NT2/D1 (cell line): ENCODE measurements around the gene HSP90AA1.

Experiments used
- DNase-seq: peaks from one replicate; pipeline ENCODE4 v3.0.0-alpha.2; 2011; ENCODE audit warnings: low read depth, low spot score
- H3K27me3 ChIP-seq: 2 replicates; pipeline ENCODE4 v1.6.0; 2011; ENCODE audit warnings: mild to moderate bottlenecking; ENCODE audit not compliant: insufficient read length, insufficient read depth
- H3K36me3 ChIP-seq: 2 replicates; pipeline ENCODE4 v1.6.1; 2011; ENCODE audit warnings: mild to moderate bottlenecking, low read length, mixed read lengths; ENCODE audit not compliant: insufficient read depth, insufficient read length
- H3K4me1 ChIP-seq: 2 replicates; pipeline ENCODE4 v1.5.1; 2011; ENCODE audit not compliant: insufficient read depth, insufficient read length
- H3K4me3 ChIP-seq: 2 replicates; pipeline ENCODE4 v1.5.1; 2011; ENCODE audit warnings: low read depth; ENCODE audit not compliant: insufficient read length
- H3K9ac ChIP-seq: 2 replicates; pipeline ENCODE4 v1.6.0; 2011; ENCODE audit warnings: low read depth; ENCODE audit not compliant: insufficient read length
- H3K9me3 ChIP-seq: 2 replicates; pipeline ENCODE4 v1.5.1; 2011; ENCODE audit warnings: mild to moderate bottlenecking, low read length; ENCODE audit not compliant: insufficient read depth
- SUZ12 ChIP-seq: IDR thresholded peaks from 2 replicates; pipeline ENCODE4 v1.6.1; 2011; ENCODE audit not compliant: insufficient read length, insufficient read depth; ENCODE audit errors: extremely low read depth
- YY1 ChIP-seq: IDR thresholded peaks from 2 replicates; pipeline ENCODE4 v1.6.1; 2011; ENCODE audit not compliant: insufficient read length, insufficient read depth
- ZNF274 ChIP-seq: IDR thresholded peaks from 2 replicates; pipeline ENCODE4 v1.6.1; 2011; ENCODE audit warnings: mild to moderate bottlenecking, low read depth, low read length

HSP90AA1 gene

DNA sequence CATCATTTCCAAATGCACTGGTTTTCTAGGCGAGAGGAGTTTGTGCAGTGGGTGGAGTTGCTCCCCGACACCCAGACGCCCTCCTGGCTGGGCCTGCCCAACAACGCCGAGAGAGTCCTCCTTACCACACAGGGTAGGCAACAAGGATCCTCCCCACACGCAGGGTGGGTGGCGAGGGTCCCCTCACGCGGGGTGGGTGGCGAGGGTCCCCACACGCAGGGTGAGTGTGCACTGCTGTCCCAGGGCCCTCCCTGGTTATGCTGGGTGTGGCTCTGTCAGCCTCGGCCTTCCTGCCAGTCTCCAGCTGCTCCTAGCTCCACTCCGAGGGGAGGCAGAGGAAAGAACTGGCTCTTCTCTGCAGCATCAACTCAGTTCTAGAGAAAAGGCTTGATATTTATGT lies 42.3 kb downstream of the HSP90AA1 start:
- H3K36me3 ChIP-seq = peaks cover 79% of the 10 kb centered on the region
- no peak overlapping the region for H3K4me3 ChIP-seq
- no peak overlapping the region for H3K9ac ChIP-seq
- H3K9me3 ChIP-seq = no peaks in the 10 kb centered on the region
- no peak for TF ChIP-seq YY1
- TF ChIP-seq ZNF274 = no peak
- no peak for TF ChIP-seq SUZ12
- no peaks in the 10 kb centered on the region for H3K27me3 ChIP-seq
- DNase-seq = no peak
- H3K4me1 ChIP-seq = peaks cover under 1% of the 10 kb centered on the region

GRCh38 chr14:102043251-102044025 lies 43.4 kb downstream of the HSP90AA1 start:
- H3K9me3 ChIP-seq = no peaks in the 10 kb centered on the region
- no peaks in the 10 kb centered on the region for H3K4me1 ChIP-seq
- TF ChIP-seq SUZ12 = no peak
- no peak for TF ChIP-seq YY1
- TF ChIP-seq ZNF274 = no peak
- no peaks in the 10 kb centered on the region for H3K27me3 ChIP-seq
- H3K9ac ChIP-seq = no peak overlapping the region
- no peak for DNase-seq
- H3K4me3 ChIP-seq = no peak overlapping the region
- H3K36me3 ChIP-seq = peaks cover 79% of the 10 kb centered on the region

DNA sequence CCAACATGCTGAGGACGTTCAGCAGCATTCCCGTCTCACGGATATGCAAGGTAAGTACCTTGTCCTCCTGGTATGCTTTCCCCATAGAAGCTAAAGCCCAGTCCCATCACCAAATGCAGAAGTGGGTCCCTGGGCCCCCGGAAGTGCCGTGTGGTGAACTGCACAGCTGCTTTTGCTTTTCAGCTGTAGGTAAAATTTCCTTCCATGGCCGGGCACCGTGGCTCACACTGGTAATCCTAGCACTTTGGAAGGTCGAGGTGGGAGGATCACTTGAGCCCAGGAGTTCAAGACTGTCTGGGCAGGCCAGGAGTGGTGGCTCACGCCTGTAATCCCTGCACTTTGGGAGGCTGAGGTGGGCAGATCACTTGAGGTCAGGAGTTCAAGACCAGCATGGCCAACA lies 44.1 kb downstream of the HSP90AA1 start:
- H3K9ac ChIP-seq = no peak overlapping the region
- TF ChIP-seq YY1 (no peak), SUZ12 (no peak), ZNF274 (no peak)
- H3K36me3 ChIP-seq = peaks cover 79% of the 10 kb centered on the region
- no peaks in the 10 kb centered on the region for H3K27me3 ChIP-seq
- DNase-seq = no peak
- H3K4me3 ChIP-seq = no peak overlapping the region
- H3K9me3 ChIP-seq = no peaks in the 10 kb centered on the region
- no peaks in the 10 kb centered on the region for H3K4me1 ChIP-seq

- Histone ChIP-seq H3K4me1 (no peaks in the 10 kb centered on the region), H3K9ac (no peak overlapping the region), H3K4me3 (no peak overlapping the region), H3K36me3 (peaks cover 89% of the 10 kb centered on the region), H3K9me3 (no peaks in the 10 kb centered on the region), H3K27me3 (no peaks in the 10 kb centered on the region)
- DNase-seq = no peak
- TF ChIP-seq YY1 = no peak
- TF ChIP-seq SUZ12 = no peak
- no peak for TF ChIP-seq ZNF274
Measured at GRCh38 chr14:102040153-102040552, 46.7 kb downstream of the HSP90AA1 start.

DNA sequence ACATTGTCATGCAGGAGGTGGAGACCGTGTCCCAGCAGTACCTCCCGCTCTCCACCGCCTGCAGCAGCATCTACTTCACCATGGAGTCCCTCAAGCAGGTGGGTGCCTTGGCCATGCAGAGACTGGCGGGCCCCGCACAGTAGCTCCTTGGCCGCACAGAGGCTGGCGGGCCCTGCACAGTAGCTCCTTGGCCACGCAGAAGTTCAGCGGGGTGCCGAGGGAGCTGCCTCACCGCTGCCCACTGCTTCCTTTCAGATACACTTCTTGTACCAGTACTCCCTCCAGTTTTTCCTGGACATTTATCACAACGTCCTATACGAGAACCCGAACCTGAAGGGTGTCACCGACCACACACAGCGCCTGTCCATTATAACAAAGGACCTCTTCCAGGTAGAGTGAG lies 47.7 kb downstream of the HSP90AA1 start:
- TF ChIP-seq ZNF274 = no peak
- no peak for TF ChIP-seq SUZ12
- TF ChIP-seq YY1 = no peak
- no peaks in the 10 kb centered on the region for H3K4me1 ChIP-seq
- H3K9ac ChIP-seq = no peak overlapping the region
- no peak for DNase-seq
- H3K4me3 ChIP-seq = no peak overlapping the region
- peaks cover 86% of the 10 kb centered on the region for H3K36me3 ChIP-seq
- H3K9me3 ChIP-seq = no peaks in the 10 kb centered on the region
- H3K27me3 ChIP-seq = no peaks in the 10 kb centered on the region

DNA sequence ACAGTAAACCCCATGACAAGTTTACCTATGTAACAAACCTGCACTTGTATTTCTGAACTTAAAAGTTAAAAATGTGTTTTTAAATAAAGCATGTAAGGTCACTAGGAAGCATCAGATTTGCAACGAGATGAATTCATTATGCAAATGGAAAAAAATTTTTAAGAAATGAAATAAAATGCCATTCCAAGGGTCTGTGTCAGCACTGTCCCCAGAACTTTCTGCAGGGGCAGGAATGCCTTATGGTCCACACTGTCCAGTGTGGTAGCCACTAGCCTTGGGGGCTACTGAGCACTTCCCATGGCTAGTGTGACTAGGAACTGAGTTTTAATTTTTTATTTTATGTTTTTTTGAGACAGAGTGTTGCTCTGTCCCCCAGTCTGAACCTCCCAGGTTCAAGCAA lies 49.2 kb downstream of the HSP90AA1 start:
- Histone ChIP-seq H3K9me3 (no peaks in the 10 kb centered on the region), H3K4me1 (no peaks in the 10 kb centered on the region), H3K9ac (no peak overlapping the region), H3K36me3 (peaks cover 89% of the 10 kb centered on the region), H3K4me3 (no peak overlapping the region), H3K27me3 (no peaks in the 10 kb centered on the region)
- no peak for TF ChIP-seq SUZ12
- no peak for TF ChIP-seq YY1
- no peak for TF ChIP-seq ZNF274
- DNase-seq = no peak

DNA sequence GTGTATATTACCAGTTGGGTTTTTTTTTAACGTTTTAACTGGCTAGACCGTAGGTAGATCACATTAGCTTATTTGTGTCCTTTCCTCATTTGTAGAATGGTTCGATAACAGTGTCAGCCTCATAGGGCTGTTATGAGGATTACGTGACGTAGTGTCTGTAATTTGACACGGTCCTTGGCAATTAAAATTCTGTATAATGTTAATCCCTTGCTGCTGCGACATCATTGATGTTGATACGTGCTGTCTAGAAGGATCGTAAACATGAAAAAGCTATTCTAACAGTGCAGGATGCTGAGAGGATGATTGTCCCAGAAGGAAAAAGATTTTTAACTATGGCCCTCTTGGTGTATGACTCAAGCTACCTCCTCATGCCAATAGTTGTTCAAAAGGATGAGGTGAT lies 50.9 kb downstream of the HSP90AA1 start:
- Histone ChIP-seq H3K27me3 (no peaks in the 10 kb centered on the region), H3K4me3 (no peak overlapping the region), H3K4me1 (no peaks in the 10 kb centered on the region), H3K9ac (no peak overlapping the region), H3K9me3 (no peaks in the 10 kb centered on the region), H3K36me3 (peaks cover 85% of the 10 kb centered on the region)
- TF ChIP-seq YY1 (no peak), ZNF274 (no peak), SUZ12 (no peak)
- no peak for DNase-seq
